HG03159 (cell line): Measurements from ENCODE around the gene CHD1.
A peak's percentile ranks its signal among the peaks of the same experiment; 100 is the strongest.
"Not testable (repeated sequence)": the region's sequence is repeated elsewhere in the genome, so short reads cannot be mapped to it uniquely, and the experiment has no call there.

Source experiments
- ATAC-seq: cut with Tn5 transposase; IDR thresholded peaks from one replicate; pipeline ENCODE4 v1.9.1; 2021; ENCODE audit warnings: mild to moderate bottlenecking, moderate library complexity; ENCODE audit not compliant: unreplicated experiment

The CHD1 gene

GRCh38 chr5:98928873-98929709 is at the start of gene CHD1:
Gene CHD1, minus strand, starts transcription at chr5:98929007. Its CDS starts 2,621 bp downstream, at chr5:98926386.
- ATAC-seq, result peak; percentile 65

GRCh38 chr5:98978528-98978927 is 49.7 kb upstream of the CHD1 start:
- no peak for ATAC-seq

GRCh38 chr5:98977723-98978122 is 48.9 kb upstream of the CHD1 start:
- ATAC-seq, result no peak

- ATAC-seq, result peak; percentile 91
These were observed 47.0 kb upstream of the CHD1 start for GRCh38 chr5:98975682-98976407.

GRCh38 chr5:98975223-98975622 is 46.4 kb upstream of the CHD1 start:
- peak; percentile 36 for ATAC-seq

GRCh38 chr5:98969400-98969799 is 40.6 kb upstream of the CHD1 start:
- no peak for ATAC-seq

GRCh38 chr5:98968056-98968564 is 39.3 kb upstream of the CHD1 start:
- ATAC-seq, result no peak

- ATAC-seq, result no peak
These were observed 36.4 kb upstream of the CHD1 start for GRCh38 chr5:98965226-98965625.

GRCh38 chr5:98964621-98965020 is 35.8 kb upstream of the CHD1 start:
- ATAC-seq, result no peak

GRCh38 chr5:98963019-98963418 is 34.2 kb upstream of the CHD1 start:
- ATAC-seq, result no peak

- no peak for ATAC-seq
These were observed 33.8 kb upstream of the CHD1 start for GRCh38 chr5:98962587-98962986.

GRCh38 chr5:98961665-98962344 is 33.0 kb upstream of the CHD1 start:
- no peak for ATAC-seq

- ATAC-seq, result no peak
These were observed 28.5 kb upstream of the CHD1 start for GRCh38 chr5:98957307-98957706.

GRCh38 chr5:98955888-98956287 is 27.1 kb upstream of the CHD1 start:
- not testable (repeated sequence) for ATAC-seq

- not testable (repeated sequence) for ATAC-seq
These were observed 26.7 kb upstream of the CHD1 start for GRCh38 chr5:98955471-98955870.

GRCh38 chr5:98954392-98955028 is 25.7 kb upstream of the CHD1 start:
- no peak for ATAC-seq

GRCh38 chr5:98942847-98943246 is 14.0 kb upstream of the CHD1 start:
- ATAC-seq, result no peak

GRCh38 chr5:98941131-98941883 is 12.5 kb upstream of the CHD1 start:
- no peak for ATAC-seq

- no peak for ATAC-seq
These were observed 11.8 kb upstream of the CHD1 start for GRCh38 chr5:98940581-98940980.

GRCh38 chr5:98938464-98938863 is 9.7 kb upstream of the CHD1 start:
- no peak for ATAC-seq
